HG02642 (cell line): Measurements from ENCODE around the gene MYO7A.

ENCODE experiments used
- ATAC-seq: cut with Tn5 transposase; IDR thresholded peaks from one replicate; pipeline ENCODE4 v1.9.1; 2021; ENCODE audit warnings: mild to moderate bottlenecking; ENCODE audit not compliant: unreplicated experiment, poor library complexity

The MYO7A gene

GRCh38 chr11:77127920-77128691, at the start of gene MYO7A:
TSS of gene MYO7A (plus strand) at chr11:77128246. CDS start at chr11:77130635, 2,389 bp downstream.
- ATAC-seq = no peak

- no peak for ATAC-seq
Observed at GRCh38 chr11:77079666-77080065, 48.4 kb upstream of the MYO7A start.

- ATAC-seq = no peak
Observed at GRCh38 chr11:77080643-77081210, 47.3 kb upstream of the MYO7A start.

- ATAC-seq = no peak
Observed at GRCh38 chr11:77081381-77081851, 46.6 kb upstream of the MYO7A start.

- no peak for ATAC-seq
Observed at GRCh38 chr11:77081976-77082836, 45.8 kb upstream of the MYO7A start.

- ATAC-seq = no peak
Observed at GRCh38 chr11:77082838-77083565, 45.0 kb upstream of the MYO7A start.

GRCh38 chr11:77083566-77084245, 44.3 kb upstream of the MYO7A start:
- no peak for ATAC-seq

- no peak for ATAC-seq
Observed at GRCh38 chr11:77084581-77085191, 43.4 kb upstream of the MYO7A start.

- ATAC-seq = no peak
Observed at GRCh38 chr11:77085652-77086051, 42.4 kb upstream of the MYO7A start.

- ATAC-seq = no peak
Observed at GRCh38 chr11:77086521-77087472, 41.2 kb upstream of the MYO7A start.

GRCh38 chr11:77087723-77088225, 40.3 kb upstream of the MYO7A start:
- no peak for ATAC-seq

- ATAC-seq = no peak
Observed at GRCh38 chr11:77088236-77089003, 39.6 kb upstream of the MYO7A start.

- no peak for ATAC-seq
Observed at GRCh38 chr11:77089004-77089545, 39.0 kb upstream of the MYO7A start.

GRCh38 chr11:77090046-77090372, 38.0 kb upstream of the MYO7A start:
- ATAC-seq = no peak

GRCh38 chr11:77090373-77091111, 37.5 kb upstream of the MYO7A start:
- no peak for ATAC-seq

- ATAC-seq = peak; percentile 77
Observed at GRCh38 chr11:77091146-77091940, 36.7 kb upstream of the MYO7A start.
